ENCODE data around the gene GLG1. TPM values are rescaled to one million over a fixed set of nuclear protein-coding genes. Genes with fewer than 3 reads are reported as not detected.
"Not testable (repeated sequence)": the region's sequence is repeated elsewhere in the genome, so short reads cannot be mapped to it uniquely, and the experiment has no call there.

The GLG1 gene
- polyA plus RNA-seq, 3 donors from 2014 or later: 80.8 to 190 (median 86.3) TPM

DNA sequence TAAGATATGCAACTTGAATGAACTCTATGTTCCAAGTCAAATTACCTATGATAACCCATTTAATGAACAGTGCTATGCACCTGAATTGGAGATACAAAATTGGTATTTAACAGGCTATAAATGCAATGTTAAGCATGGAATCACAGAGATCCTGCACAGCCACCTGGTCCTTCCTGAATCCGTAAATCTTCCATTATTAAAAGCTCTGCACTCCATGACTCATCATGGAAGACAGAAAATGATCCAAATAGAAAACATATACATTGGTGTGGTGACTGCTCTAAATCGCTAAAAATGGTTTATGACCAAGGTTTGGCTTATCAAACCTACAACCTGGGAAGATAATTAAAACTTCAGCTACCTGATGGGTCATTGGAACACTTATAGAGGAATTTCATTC is 45.3 kb downstream of the GLG1 start:
- peaks cover 79 to 86% of the 10 kb centered on the region in 2 donors for H3K4me1 Mint-ChIP-seq
- peaks cover 0 to 2% (median 0%) of the 10 kb centered on the region in 3 donors for H3K27me3 Mint-ChIP-seq (ENCODE audit: low read depth in 3 of 3)
- H3K27ac Mint-ChIP-seq: peak overlapping the region in 4 of 6 donors; percentile 2 to 34 (median 22)
- H3K9me3 Mint-ChIP-seq: no peaks in the 10 kb centered on the region
- peak overlapping the region in 2 of 5 donors; percentile 4 to 22 for H3K4me3 Mint-ChIP-seq
- H3K36me3 Mint-ChIP-seq: peaks cover 0 to 4% (median 0%) of the 10 kb centered on the region in 3 donors
- DNase-seq: no peak

DNA sequence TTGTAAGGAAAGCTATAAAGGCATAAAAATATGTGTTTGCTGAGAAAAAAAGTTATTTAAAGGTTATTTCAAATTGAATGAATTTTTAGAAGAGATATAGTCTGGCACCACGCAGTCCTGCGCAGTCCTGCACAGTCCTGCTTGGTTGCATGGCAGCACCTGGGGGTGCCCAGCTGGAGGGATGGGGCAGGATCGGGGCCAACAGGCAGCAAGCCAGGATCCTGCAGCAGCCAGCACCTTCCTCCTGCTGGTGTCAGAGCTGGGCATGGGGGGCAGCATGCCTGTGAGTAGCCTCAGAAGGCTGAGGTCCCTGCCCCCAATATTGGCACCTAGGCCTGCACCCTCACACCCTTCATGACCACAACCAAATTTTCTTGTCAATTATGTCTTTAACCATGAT is 46.0 kb downstream of the GLG1 start:
- Mint-ChIP-seq H3K4me1 (peaks cover 78 to 86% of the 10 kb centered on the region in 2 donors), H3K27ac (peak overlapping the region in 1 of 6 donors; percentile 50), H3K4me3 (peak overlapping the region in 1 of 5 donors; percentile 22), H3K36me3 (peaks cover 0 to 4% (median 0%) of the 10 kb centered on the region in 3 donors), H3K27me3 (ENCODE audit: low read depth in 3 of 3) (peaks cover 0 to 2% (median 0%) of the 10 kb centered on the region in 3 donors), H3K9me3 (no peaks in the 10 kb centered on the region)
- DNase-seq: no peak

DNA sequence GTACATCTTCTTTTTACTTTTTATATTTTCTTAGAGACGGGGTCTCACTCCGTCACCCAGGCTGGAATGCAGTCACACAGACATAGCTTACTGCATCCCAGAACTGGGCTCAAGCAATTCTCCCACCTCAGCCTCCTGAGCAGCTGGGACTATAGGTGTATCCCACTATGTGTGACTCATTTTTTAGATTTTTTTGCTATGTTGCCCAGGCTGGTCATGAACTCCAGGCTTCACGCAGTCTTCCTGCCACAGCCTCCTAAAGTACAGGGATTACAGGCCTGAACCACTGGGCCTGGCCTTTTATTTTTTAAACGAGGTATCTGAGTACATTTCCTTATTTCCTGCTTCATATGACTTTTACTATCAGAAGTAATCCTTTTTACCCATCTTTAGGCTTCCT is 48.0 kb downstream of the GLG1 start:
- peaks cover 0 to 2% (median 0%) of the 10 kb centered on the region in 3 donors for H3K27me3 Mint-ChIP-seq (ENCODE audit: low read depth in 3 of 3)
- H3K27ac Mint-ChIP-seq: peak overlapping the region in 4 of 6 donors; percentile 1 to 67 (median 47)
- H3K4me1 Mint-ChIP-seq: peaks cover 59 to 68% of the 10 kb centered on the region in 2 donors
- DNase-seq: no peak
- H3K4me3 Mint-ChIP-seq: no peak overlapping the region
- H3K9me3 Mint-ChIP-seq: no peaks in the 10 kb centered on the region
- H3K36me3 Mint-ChIP-seq: no peaks in the 10 kb centered on the region

DNA sequence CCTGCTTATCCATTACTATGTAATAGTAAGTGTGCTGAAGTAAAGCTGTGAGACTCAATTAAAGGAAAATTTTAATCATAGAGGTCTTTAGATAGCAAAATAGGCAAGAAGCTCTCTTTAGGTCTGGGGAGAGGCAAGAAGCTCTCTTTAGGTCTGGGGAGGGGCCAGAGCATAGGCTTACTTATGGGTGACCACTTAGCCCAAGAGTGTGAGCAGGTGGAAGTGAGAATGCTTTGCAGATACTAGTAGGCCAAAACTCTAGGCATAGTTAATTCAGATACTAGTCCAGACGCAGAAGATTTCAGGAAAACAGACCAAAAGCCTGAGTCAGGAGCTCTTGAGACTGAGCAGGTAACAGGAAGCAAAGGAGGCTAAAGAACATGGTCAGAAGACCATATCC is 49.6 kb downstream of the GLG1 start:
- no peaks in the 10 kb centered on the region for H3K9me3 Mint-ChIP-seq
- H3K36me3 Mint-ChIP-seq: no peaks in the 10 kb centered on the region

DNA sequence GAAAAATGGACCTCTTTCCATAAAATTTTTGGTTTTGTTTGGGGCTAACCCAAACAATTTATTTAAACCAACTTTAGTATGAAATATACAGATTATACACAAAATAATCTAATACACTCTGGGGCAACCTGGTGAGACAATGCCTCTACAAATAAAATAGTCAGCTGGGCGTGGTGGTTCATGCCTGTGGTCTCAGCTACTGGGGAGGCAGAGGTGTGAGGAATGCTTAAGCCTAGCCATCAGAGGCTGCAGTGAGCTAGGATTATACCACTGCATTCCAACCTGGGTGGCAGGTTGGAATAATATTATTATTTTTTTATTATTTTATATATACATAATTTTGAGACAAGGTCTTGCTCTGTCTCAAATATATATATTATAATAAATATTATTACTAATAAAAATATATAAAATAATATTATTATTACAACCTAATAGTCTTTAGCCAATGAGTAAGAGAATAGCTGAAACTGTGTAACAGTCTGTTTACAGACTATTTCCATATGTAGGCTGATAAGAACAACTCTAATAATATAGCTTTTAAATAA is 50.5 kb downstream of the GLG1 start:
- no peaks in the 10 kb centered on the region for H3K36me3 Mint-ChIP-seq
- DNase-seq: no peak
- H3K4me1 Mint-ChIP-seq: peaks cover 37 to 44% of the 10 kb centered on the region in 2 donors
- no peak overlapping the region for H3K27ac Mint-ChIP-seq
- peaks cover 0 to 2% (median 0%) of the 10 kb centered on the region in 3 donors for H3K27me3 Mint-ChIP-seq (ENCODE audit: low read depth in 3 of 3)
- no peaks in the 10 kb centered on the region for H3K9me3 Mint-ChIP-seq
- H3K4me3 Mint-ChIP-seq: peak overlapping the region in 2 of 5 donors; percentile 7 to 27

More for the DNA sequence above, 49.6 kb downstream of the GLG1 start:
- DNase-seq: no peak
- peak overlapping the region in 1 of 5 donors; percentile 39 for H3K4me3 Mint-ChIP-seq
- peaks cover 44 to 52% of the 10 kb centered on the region in 2 donors for H3K4me1 Mint-ChIP-seq
- peaks cover 0 to 2% (median 0%) of the 10 kb centered on the region in 3 donors for H3K27me3 Mint-ChIP-seq (ENCODE audit: low read depth in 3 of 3)
- peak overlapping the region; percentile 18 to 82 (median 66) for H3K27ac Mint-ChIP-seq

DNA sequence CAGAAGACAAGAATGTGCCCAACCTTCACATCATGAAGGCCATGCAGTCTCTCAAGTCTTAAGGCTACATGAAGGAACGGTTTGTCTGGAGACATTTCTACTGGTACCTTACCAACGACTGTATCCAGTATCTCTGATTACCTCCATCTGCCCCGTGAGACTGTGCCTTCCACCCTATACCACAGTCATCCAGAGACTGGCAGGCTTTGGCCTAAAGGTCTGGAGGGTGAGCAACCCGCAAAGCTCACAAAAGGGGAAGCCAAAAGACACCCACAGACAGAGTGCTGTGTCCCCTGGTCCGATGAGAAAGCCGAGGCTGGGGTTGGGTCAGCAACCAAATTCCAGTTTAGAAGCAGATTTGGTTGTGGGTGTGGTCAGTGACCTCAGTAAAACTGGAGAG is 54.6 kb downstream of the GLG1 start:
- not testable (repeated sequence) for DNase-seq; H3K36me3 Mint-ChIP-seq; H3K27me3 Mint-ChIP-seq (ENCODE audit: low read depth in 3 of 3); H3K27ac Mint-ChIP-seq; H3K9me3 Mint-ChIP-seq; H3K4me3 Mint-ChIP-seq
- peaks cover 17 to 29% of the 10 kb centered on the region in 2 donors for H3K4me1 Mint-ChIP-seq

DNA sequence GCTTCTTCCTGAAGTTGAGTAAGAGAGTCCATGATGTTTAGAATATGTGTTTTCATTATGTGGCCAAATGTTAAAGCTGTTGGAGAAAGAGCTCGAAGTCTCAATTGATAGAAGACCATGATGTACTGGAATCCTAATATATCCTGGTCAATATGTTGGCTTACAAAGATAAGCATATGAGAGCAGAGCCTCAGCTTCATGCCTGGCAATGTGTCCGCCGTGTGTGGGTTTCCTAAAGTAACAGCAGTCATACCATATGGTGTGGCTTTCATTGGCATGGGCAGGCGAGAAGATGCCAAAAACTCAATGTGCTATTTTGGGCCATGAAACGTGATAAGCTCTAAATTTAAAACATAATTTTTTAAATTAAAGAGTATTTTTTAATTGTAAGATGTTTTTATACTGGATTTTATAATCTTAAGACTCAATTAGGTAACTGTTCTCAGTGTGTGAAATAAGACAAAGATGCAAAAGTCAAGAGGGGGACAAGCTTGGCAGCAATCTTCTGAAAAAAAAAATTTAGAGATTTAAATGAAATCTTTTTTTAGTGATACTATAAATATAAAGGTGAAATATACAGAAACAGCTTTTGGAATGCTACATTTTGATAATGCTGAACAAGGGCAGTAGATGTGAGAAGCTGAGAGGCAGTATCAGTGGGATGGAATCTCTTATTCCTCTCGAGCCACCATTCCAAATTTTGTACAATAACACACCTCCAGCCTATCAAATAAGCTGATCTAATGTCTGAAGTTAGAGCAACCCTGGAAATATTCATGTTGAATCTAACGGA is 56.5 kb downstream of the GLG1 start:
- H3K9me3 Mint-ChIP-seq; H3K36me3 Mint-ChIP-seq; DNase-seq; H3K27me3 Mint-ChIP-seq (ENCODE audit: low read depth in 3 of 3); H3K4me3 Mint-ChIP-seq: not testable (repeated sequence)
- Mint-ChIP-seq H3K4me1 (peaks cover 10 to 17% of the 10 kb centered on the region in 2 donors), H3K27ac (peak overlapping the region in 1 of 6 donors; percentile 1)

DNA sequence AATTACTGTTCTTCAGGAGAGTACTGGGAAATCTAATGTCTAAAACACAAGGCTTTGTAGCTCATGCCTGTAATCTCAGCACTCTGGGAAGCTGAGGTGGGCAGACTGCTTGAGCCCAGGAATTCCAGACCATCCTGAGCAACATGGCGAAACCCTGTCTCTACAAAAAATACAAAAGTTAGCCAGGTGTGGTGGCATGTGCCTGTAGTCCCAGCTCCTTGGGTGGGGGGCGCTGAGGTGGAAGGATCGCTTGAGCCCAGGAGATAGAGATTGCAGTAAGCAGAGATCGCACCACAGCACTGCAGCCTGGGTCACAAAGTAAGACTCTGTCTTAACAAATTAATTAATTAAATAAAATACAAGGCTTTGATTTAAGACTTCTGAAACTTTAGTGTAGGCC is 60.8 kb downstream of the GLG1 start:
- not testable (repeated sequence) for H3K4me3 Mint-ChIP-seq; H3K36me3 Mint-ChIP-seq; H3K9me3 Mint-ChIP-seq; H3K27me3 Mint-ChIP-seq (ENCODE audit: low read depth in 3 of 3); DNase-seq; H3K27ac Mint-ChIP-seq
- peaks cover 22 to 31% of the 10 kb centered on the region in 2 donors for H3K4me1 Mint-ChIP-seq

DNA sequence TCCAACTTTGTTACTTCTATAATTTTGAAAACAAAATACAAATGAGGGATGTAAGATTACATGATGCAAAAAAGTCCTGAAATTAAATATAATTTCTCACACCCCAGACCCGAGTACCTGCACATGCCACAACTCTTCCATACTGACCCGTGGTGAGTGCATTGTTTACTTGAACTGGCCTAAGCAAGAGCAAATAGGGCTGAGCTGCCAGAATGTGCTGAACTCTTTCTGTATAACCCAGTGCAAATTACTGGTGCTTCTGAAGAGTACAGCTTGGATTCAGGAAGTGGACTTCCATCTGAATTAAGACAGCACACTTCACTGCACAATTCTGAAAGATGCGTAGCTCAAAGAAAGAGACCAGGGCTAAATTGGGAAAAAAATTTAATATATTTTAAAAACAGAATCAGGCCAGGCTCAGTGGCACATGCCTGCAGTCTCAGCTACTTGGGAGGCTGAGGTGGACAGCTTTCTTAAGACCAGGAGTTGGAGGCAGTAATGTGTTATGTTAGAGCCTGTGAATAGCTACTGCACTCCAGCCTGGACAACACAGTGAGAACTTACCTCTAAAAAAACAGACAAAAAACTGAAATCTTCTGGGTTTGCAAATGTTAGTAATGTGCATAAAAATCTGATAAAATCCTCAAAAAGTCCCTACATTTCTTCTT is 63.9 kb downstream of the GLG1 start:
- peaks cover 24 to 27% of the 10 kb centered on the region in 2 donors for H3K4me1 Mint-ChIP-seq
- H3K27ac Mint-ChIP-seq; DNase-seq; H3K27me3 Mint-ChIP-seq (ENCODE audit: low read depth in 3 of 3); H3K36me3 Mint-ChIP-seq; H3K9me3 Mint-ChIP-seq; H3K4me3 Mint-ChIP-seq: not testable (repeated sequence)

DNA sequence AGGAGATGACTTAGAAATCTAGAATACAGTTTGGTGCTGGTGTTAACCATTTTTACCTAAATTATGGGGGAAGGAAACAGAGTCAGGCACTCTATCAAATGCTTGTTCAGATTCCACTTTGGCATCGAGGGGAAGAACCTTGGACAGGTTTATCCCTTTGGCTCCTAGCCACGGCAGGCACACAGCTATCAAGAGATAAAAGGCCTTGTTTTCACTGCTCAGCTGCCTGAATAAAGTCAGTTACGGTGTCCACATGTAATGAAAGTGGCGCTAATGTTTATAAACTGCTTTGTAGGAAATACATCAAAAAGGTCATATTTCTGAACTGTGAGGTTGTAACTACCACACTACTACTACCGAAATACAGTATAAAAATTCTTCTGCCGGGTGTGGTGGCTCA is 66.3 kb downstream of the GLG1 start:
- H3K27ac Mint-ChIP-seq; H3K9me3 Mint-ChIP-seq; H3K27me3 Mint-ChIP-seq (ENCODE audit: low read depth in 3 of 3); H3K36me3 Mint-ChIP-seq; H3K4me3 Mint-ChIP-seq; DNase-seq: not testable (repeated sequence)
- H3K4me1 Mint-ChIP-seq: peaks cover 22 to 30% of the 10 kb centered on the region in 2 donors

DNA sequence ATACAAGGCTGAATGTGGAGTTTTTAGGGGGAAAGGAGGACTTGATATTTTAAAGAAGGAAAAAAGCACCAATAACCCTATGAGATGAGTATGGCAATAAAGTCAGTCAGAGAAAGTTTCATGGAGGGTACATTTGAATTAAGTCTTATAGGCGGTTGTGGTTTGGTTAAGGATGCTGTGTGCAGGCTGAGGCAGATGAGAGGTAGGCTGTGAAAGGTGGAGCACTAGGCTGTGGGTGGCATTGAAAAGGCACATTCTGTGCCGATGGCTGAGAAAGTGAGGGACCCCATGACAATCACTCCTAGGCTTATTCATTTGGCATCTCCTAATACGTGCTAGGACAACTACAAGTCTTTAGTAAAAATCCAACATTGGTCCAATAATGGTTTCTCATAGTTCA is 68.1 kb downstream of the GLG1 start:
- not testable (repeated sequence) for H3K4me3 Mint-ChIP-seq; H3K36me3 Mint-ChIP-seq; DNase-seq; H3K9me3 Mint-ChIP-seq; H3K27me3 Mint-ChIP-seq (ENCODE audit: low read depth in 3 of 3)
- Mint-ChIP-seq H3K27ac (peak overlapping the region in 1 of 6 donors; percentile 61), H3K4me1 (peaks cover 22 to 35% of the 10 kb centered on the region in 2 donors)

DNA sequence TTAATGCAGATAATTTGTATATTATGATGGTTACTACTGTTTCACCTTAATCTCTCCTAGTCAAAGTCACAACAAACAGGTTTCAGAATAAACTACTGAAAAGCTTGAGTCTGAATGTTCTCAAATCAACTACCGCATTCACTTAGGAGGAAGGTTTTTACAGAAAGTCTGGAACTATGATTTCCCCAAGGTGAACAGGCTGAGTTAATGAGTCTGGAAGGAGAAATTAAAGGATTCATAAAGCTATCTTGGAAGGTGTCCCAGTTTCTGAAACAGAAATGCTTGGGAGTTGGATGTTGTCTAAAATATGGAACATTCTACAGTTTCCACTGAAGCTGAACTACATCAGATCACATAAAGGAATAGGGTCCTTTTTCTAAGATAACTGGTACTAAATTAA is 69.2 kb downstream of the GLG1 start:
- H3K27me3 Mint-ChIP-seq (ENCODE audit: low read depth in 3 of 3); DNase-seq; H3K36me3 Mint-ChIP-seq; H3K9me3 Mint-ChIP-seq; H3K27ac Mint-ChIP-seq; H3K4me3 Mint-ChIP-seq: not testable (repeated sequence)
- peaks cover 22 to 34% of the 10 kb centered on the region in 2 donors for H3K4me1 Mint-ChIP-seq

DNA sequence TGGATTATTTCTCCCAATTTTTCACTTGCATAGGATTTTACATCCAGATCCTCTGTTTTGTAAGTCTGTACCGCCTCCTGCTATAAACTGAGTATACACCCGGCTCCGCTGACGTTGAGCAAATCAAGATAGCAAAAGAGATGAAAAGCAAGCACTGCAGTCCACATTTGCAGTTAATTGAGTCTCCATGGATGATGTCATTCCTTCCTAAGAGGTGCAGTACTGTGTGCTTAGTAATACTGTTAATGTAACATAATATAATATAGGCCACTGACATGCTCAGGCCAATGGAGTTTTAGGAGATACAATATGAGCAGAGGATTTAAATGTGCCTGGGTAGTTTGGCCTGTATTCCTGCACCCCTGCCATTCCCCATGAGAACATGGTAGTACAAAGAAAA is 72.3 kb downstream of the GLG1 start:
- DNase-seq; H3K4me3 Mint-ChIP-seq; H3K27me3 Mint-ChIP-seq (ENCODE audit: low read depth in 3 of 3); H3K9me3 Mint-ChIP-seq; H3K36me3 Mint-ChIP-seq: not testable (repeated sequence)
- H3K4me1 Mint-ChIP-seq: peaks cover 21 to 36% of the 10 kb centered on the region in 2 donors
- H3K27ac Mint-ChIP-seq: peak overlapping the region in 1 of 6 donors; percentile 22

DNA sequence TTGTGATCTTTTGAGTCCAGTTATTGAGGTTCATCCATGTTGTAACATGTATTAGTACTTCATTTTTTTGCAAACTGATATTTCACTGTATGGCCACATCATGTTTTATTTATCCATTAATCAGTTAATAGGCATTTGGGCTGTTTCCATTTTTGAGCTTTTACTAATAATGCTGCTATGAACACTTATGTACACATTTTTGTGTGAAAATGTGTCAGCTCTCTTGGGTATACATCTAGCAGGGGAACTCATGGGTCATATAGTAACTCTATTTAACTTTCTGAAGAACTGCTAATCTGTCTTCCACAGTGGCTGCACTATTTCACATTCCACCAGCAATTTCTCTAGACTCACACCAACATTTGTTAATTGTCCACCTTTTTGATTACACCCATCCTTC is 82.0 kb downstream of the GLG1 start:
- Mint-ChIP-seq H3K4me1 (peaks cover 9 to 32% of the 10 kb centered on the region in 2 donors), H3K36me3 (peaks cover 0 to 6% (median 6%) of the 10 kb centered on the region in 3 donors), H3K27ac (peak overlapping the region in 2 of 6 donors; percentile 17 to 73), H3K4me3 (no peak overlapping the region), H3K27me3 (ENCODE audit: low read depth in 3 of 3) (no peaks in the 10 kb centered on the region), H3K9me3 (no peaks in the 10 kb centered on the region)
- no peak for DNase-seq
